NCI-H82 treated with DMSO at 0.1 percent for 48 hours (cell line): Measurements from ENCODE around the gene DENND6B.

Experiments used
- DNase-seq: peaks from one replicate; lab custom pipeline; 2025; ENCODE audit not compliant: unreplicated experiment; lab: John Stamatoyannopoulos, UW

The DENND6B gene

GRCh38 chr22:50289151-50289941 is 37.5 kb downstream of the DENND6B start:
- DNase-seq = no peak

DNA sequence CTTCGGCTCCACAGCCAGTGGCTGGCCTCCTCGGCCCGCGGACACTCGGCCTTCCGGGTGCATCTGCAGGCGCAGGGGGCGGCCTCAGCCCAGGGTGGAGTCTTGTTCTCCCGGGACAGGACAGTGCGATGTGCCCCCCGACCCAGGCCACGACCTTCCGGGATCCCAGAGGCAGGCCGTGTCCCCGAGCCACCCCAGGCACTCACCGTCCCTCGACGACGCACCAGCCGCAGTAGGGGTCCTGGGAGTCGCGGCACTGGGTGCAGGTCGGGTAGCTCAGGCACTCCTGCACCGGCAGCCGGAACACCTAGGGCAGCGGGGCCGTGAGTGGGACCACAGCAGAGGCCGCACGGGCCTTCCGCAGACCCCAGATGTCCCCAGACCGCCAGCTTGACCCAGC is 39.1 kb downstream of the DENND6B start:
- DNase-seq = no peak

DNA sequence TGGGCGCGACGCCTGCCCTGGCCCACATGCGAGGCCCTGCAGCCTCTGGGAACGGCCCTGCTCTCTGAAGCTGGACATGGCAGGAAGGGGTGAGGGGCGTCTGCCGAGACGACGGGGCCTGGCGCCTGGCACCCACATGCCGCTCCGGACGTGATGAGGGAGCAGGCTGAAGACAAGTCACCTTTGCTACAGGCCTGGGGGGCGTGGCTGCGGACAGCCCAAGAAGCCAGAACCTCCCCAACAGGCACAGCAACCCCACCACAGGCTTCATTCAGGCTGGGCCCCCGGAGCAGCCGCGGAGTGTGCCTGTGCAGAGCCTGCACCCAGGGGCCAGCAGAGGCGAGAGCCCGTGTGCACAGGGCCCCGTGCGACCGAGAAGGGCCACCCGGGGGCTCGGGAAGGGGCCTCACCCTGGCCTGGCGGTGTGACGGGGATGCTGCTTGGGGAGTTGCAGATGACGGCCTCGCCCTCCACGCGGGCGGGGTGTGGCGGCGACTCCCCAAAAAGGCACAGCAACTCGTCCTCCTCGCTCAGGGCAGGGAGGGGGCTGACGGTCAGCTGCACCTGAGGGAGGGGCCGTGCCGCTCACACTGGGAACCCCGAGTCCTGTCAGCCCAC is 40.0 kb downstream of the DENND6B start:
- DNase-seq = no peak

DNA sequence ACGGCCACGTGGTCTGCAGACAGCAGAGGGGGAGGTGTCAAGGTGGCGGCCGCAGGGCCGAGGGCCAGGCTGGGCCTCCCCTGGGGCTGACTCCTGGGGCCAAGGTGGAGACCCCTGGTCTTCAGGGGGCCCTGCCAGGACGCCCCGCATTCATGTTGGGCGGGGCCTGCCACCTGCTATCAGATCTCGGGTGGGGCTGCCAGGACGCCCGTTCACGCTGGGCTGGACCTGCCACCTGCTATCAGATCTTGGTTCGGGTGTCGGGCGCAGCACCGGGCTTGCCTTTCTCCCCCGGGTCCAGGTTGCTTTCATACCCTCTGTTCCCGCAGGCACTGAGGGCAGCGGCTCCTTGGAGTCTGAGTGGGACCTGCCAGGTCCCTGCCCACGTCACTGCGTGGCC is 40.5 kb downstream of the DENND6B start:
- no peak for DNase-seq

- DNase-seq = no peak
Observed at GRCh38 chr22:50285568-50286229, 41.1 kb downstream of the DENND6B start.

DNA sequence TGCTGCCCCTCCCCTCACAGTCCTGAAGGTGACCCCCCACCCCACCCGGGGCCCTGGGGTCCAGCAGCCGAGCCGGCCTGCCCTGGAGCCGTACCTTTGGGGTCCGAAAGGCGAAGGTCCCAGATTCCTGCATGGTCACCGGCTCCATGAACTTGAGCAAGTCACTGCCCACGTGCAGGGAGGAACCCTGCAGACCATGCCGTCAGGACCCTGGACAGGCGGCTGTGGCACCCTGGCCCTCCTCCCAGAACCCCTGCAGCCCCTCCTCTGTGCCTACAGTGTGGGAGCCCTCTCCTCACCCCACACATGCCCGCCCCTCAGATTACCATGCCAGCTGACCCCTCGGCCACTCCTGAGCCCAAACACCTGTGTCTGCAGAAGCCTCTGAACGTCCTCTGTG is 42.3 kb downstream of the DENND6B start:
- no peak for DNase-seq

GRCh38 chr22:50283821-50284220 is 43.0 kb downstream of the DENND6B start:
- no peak for DNase-seq

- no peak for DNase-seq
Observed at GRCh38 chr22:50282361-50283155, 44.3 kb downstream of the DENND6B start.

GRCh38 chr22:50281957-50282356 is 44.9 kb downstream of the DENND6B start:
- no peak for DNase-seq

- DNase-seq = no peak
Observed at GRCh38 chr22:50281384-50281760, 45.4 kb downstream of the DENND6B start.

DNA sequence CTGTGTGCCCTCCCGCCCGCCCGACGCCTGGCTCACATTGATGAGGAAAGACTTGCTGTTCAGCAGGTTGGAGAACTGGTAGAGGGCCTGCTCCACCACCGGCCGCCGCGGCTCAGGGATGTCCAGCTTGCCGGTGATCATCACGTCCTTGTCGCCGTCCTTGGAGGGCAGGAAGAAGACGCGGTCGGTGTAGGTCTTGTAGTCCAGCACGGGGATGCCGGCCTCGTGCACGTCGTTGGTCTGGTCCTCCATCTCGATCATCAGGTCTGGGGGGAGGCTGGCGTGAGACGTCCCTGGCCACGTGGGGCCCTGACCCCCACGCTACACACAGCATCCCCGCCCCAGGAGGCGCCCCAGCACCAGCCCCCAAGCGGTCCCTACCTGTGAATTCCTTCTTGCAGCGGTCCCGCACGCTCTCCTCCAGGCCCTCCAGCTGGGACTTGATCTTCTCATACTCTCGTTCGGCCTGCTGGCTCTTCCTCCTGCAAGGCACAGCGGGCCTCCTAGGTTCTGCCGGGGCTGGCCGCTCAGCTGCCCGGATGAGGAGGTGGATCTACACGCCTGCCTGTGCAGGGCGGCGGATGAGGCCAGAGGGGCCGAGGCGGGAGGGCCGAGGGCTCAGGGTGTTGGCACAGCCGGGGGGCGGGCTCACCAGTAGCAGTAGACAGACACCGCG is 46.0 kb downstream of the DENND6B start:
- no peak for DNase-seq

GRCh38 chr22:50280022-50280707 is 46.6 kb downstream of the DENND6B start:
- DNase-seq = no peak

DNA sequence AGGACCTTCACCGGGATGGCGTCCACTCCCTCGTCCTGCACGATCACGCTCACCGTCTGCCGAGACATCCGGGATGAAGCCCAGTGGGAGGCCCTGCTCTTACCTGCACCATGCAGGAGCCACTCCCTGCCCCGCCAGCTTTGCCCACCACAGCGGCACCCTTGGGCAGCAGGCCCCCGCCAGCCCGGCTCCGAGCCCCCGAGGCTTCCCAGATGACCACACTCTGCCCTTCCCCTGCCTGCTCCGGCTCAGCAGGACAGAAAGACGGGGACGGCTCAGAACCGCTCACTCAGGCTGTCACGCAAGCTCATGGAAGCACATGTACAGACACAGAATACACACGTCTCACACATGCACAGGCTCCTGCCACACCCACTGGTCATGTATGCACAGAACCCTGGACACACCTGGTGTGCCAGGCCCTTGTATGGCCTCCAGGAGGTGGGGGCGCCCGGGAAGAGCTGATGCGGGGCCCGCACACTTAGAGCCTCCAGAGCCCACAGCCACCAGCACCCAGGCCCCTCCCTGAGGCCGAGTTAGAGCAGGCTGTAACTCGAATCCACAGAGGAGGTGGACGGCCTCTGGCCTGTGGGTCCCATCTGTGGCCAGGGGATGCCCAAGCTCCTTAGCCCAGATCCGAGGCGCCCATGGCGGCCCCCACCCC is 47.7 kb downstream of the DENND6B start:
- no peak for DNase-seq

GRCh38 chr22:50278461-50278860 is 48.4 kb downstream of the DENND6B start:
- no peak for DNase-seq

GRCh38 chr22:50277761-50278160 is 49.1 kb downstream of the DENND6B start:
- DNase-seq = no peak

- no peak for DNase-seq
Observed at GRCh38 chr22:50276143-50276542, 50.7 kb downstream of the DENND6B start.

GRCh38 chr22:50275181-50276055 is 51.4 kb downstream of the DENND6B start:
- DNase-seq = no peak

- DNase-seq = no peak
Observed at GRCh38 chr22:50274771-50275170, 52.0 kb downstream of the DENND6B start.

DNA sequence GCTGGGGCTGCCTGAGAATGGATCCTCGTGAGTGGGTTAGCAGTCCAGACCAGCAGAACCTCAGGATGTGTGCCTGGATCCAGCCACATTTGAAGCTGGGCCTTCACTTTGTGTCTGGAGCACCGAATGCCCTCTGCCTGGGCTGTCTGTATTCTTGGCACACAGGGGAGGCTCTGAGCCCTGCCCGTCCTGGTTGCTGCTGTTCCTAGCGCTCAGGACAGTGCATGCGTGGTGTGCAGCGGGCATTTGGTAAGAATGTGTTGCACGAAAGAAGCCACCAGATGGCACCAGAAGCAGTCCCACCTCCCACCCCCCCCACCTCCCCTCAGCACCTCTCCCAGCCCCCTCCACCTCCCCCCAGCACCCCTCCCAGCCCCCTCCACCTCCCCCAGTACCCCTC is 52.5 kb downstream of the DENND6B start:
- no peak for DNase-seq
